Fibroblast of lung (primary cell): ENCODE measurements around the gene ROBO1. TPM values are rescaled to one million over a fixed set of nuclear protein-coding genes. Genes with fewer than 3 reads are reported as not detected.
"Not testable (repeated sequence)": the region's sequence is repeated elsewhere in the genome, so short reads cannot be mapped to it uniquely, and the experiment has no call there.

Source experiments
- DNase-seq, 2 donors: peaks; one replicate each; pipeline versions ENCODE4 v3.0.0 to v3.0.0-alpha.2; 2010; ENCODE audit warnings: low read depth in 2 of 2
- H2AFZ ChIP-seq: 2 replicates; pipeline ENCODE4 v1.5.1; 2012; ENCODE audit warnings: low read length, control low read depth, inconsistent platforms
- H3K27ac ChIP-seq: 2 replicates; pipeline ENCODE4 v1.5.1; 2011; ENCODE audit warnings: low read length, control low read depth; ENCODE audit not compliant: insufficient read depth
- H3K27me3 ChIP-seq: 2 replicates; pipeline ENCODE4 v1.5.1; 2011; ENCODE audit warnings: mild to moderate bottlenecking, low read length; ENCODE audit not compliant: control insufficient read depth, insufficient read depth
- H3K36me3 ChIP-seq: 2 replicates; pipeline ENCODE4 v1.5.1; 2011; ENCODE audit warnings: low read length; ENCODE audit not compliant: control insufficient read depth, insufficient read depth
- H3K4me1 ChIP-seq: 2 replicates; pipeline ENCODE4 v1.5.1; 2011; ENCODE audit warnings: low read length; ENCODE audit not compliant: control insufficient read depth, insufficient read depth; ENCODE audit errors: extremely low read depth
- H3K4me2 ChIP-seq: 2 replicates; pipeline ENCODE4 v1.5.1; 2011; ENCODE audit warnings: low read length, control low read depth; ENCODE audit not compliant: insufficient read depth; ENCODE audit errors: extremely low read depth
- H3K4me3 ChIP-seq, 4 experiments: fragments of 200-600 bp in 1 of 4; sonication (generic) in 1 of 4; replicated peaks in 1 of 4; 2 replicates each; pipeline ENCODE4 v1.5.1; 2011 to 2016; ENCODE audit warnings: low read length in 4 of 4, low read depth in 3 of 4, mild to moderate bottlenecking in 3 of 4, control low read depth in 2 of 4, inconsistent platforms in 1 of 4, mixed read lengths in 1 of 4; ENCODE audit not compliant: insufficient read depth in 1 of 4; ENCODE audit errors: control extremely low read depth in 1 of 4
- H3K79me2 ChIP-seq: 2 replicates; pipeline ENCODE4 v1.5.1; 2012; ENCODE audit warnings: mild to moderate bottlenecking, low read length, inconsistent platforms; ENCODE audit not compliant: control insufficient read depth, insufficient read depth
- H3K9ac ChIP-seq: 2 replicates; pipeline ENCODE4 v1.5.1; 2011; ENCODE audit warnings: mild to moderate bottlenecking, low read length, control low read depth; ENCODE audit not compliant: insufficient read depth
- H3K9me3 ChIP-seq: 2 replicates; pipeline ENCODE4 v1.5.1; 2012; ENCODE audit warnings: low read depth, low read length; ENCODE audit not compliant: control insufficient read depth, insufficient read depth
- H4K20me1 ChIP-seq: 2 replicates; pipeline ENCODE4 v1.5.1; 2011; ENCODE audit warnings: low read length; ENCODE audit not compliant: control insufficient read depth, insufficient read depth; ENCODE audit errors: extremely low read depth
- CTCF ChIP-seq, 2 donors: IDR thresholded peaks in 1 of 2; conservative IDR thresholded peaks in 1 of 2; 1 replicate in 1 of 2; 2 replicates in 1 of 2; pipeline ENCODE4 v1.5.1; 2011 to 2012; ENCODE audit warnings: low read length in 2 of 2, control low read depth in 1 of 2, inconsistent platforms in 1 of 2, low read depth in 1 of 2, mild to moderate bottlenecking in 1 of 2
- EZH2 ChIP-seq: IDR thresholded peaks from 2 replicates; pipeline ENCODE4 v1.5.1; 2012; ENCODE audit warnings: low read length, control low read depth, mild to moderate bottlenecking; ENCODE audit errors: missing control alignments
- polyA plus RNA-seq, 2 donors: library from polyadenylated mRNA; depleted of rRNA in 1 of 2; stranded (reverse) in 1 of 2; unstranded in 1 of 2; fragments of >200 nt; gene quantifications; 2 replicates each; pipeline ENCODE4 v1.2.1, GENCODE V29; 2011 to 2012; ENCODE audit warnings: missing spikeins in 1 of 2
- total RNA-seq: library from RNA; depleted of rRNA; stranded (reverse); fragments of >200 nt; gene quantifications from 2 replicates; pipeline ENCODE4 v1.2.1, GENCODE V29; 2014

ROBO1 gene
- total and polyA plus RNA-seq, 2 donors (not counting 1 experiment from before 2014, with no cell fraction given) = 53.8 to 104 TPM

GRCh38 chr3:78724859-78725258, 1042.9 kb downstream of the ROBO1 start:
- Histone ChIP-seq H3K27ac (no peak overlapping the region), H3K79me2 (no peaks in the 10 kb centered on the region), H3K4me1 (no peaks in the 10 kb centered on the region), H3K27me3 (no peaks in the 10 kb centered on the region), H3K9ac (no peak overlapping the region), H4K20me1 (no peaks in the 10 kb centered on the region), H3K4me3 (no peak overlapping the region), H3K36me3 (no peaks in the 10 kb centered on the region), H3K9me3 (no peaks in the 10 kb centered on the region), H3K4me2 (no peak overlapping the region), H2AFZ (no peak overlapping the region)
- TF ChIP-seq CTCF (conservative IDR thresholded peaks at IDR 0.05 in 1 of 2, IDR thresholded peaks at IDR 0.05 in 1 of 2; ENCODE audit: low read depth in 1 of 2, low read length in 2 of 2) (no peak), EZH2 (no peak)
- peak; percentile 21 to 28 for DNase-seq

GRCh38 chr3:78724364-78724763, 1043.4 kb downstream of the ROBO1 start:
- not testable (repeated sequence) for H3K27ac ChIP-seq, H3K79me2 ChIP-seq, H3K4me2 ChIP-seq, H3K4me3 ChIP-seq, H2AFZ ChIP-seq, H3K9ac ChIP-seq, H3K27me3 ChIP-seq, H4K20me1 ChIP-seq, H3K9me3 ChIP-seq, H3K4me1 ChIP-seq, DNase-seq, H3K36me3 ChIP-seq

- H3K4me2 ChIP-seq = no peak overlapping the region
- H4K20me1 ChIP-seq = no peaks in the 10 kb centered on the region
These were observed 1045.8 kb downstream of the ROBO1 start for GRCh38 chr3:78721771-78722543.

More at GRCh38 chr3:78721771-78722543, 1045.8 kb downstream of the ROBO1 start:
- H2AFZ ChIP-seq = no peak overlapping the region
- no peak overlapping the region for H3K9ac ChIP-seq
- DNase-seq = peak in 1 of 2 donors; percentile 15
- no peak overlapping the region for H3K4me3 ChIP-seq
- no peaks in the 10 kb centered on the region for H3K9me3 ChIP-seq
- no peaks in the 10 kb centered on the region for H3K4me1 ChIP-seq
- H3K79me2 ChIP-seq = no peaks in the 10 kb centered on the region
- TF ChIP-seq CTCF (conservative IDR thresholded peaks at IDR 0.05 in 1 of 2, IDR thresholded peaks at IDR 0.05 in 1 of 2; ENCODE audit: low read depth in 1 of 2, low read length in 2 of 2) (no peak), EZH2 (no peak)
- H3K27me3 ChIP-seq = no peaks in the 10 kb centered on the region
- no peaks in the 10 kb centered on the region for H3K36me3 ChIP-seq
- H3K27ac ChIP-seq = no peak overlapping the region
